K562 (cell line): ENCODE data around the gene CTF1. TPM values are rescaled to one million over a fixed set of nuclear protein-coding genes. Genes with fewer than 3 reads are reported as not detected.

ENCODE experiments used
- CHCHD3 ChIP-seq: fragments of 250-450 bp; sonication (Bioruptor Pico); IDR thresholded peaks from 2 replicates; pipeline ENCODE4 v2.1.2; 2022; ENCODE audit warnings: mild to moderate bottlenecking
- ELF1 ChIP-seq: fragments of 200-800 bp; sonication (Bioruptor generic); IDR thresholded peaks from 2 replicates; pipeline ENCODE4 v1.6.1; 2016; ENCODE audit warnings: missing genetic modification characterization, missing compliant biosample characterization
- EZH2 ChIP-seq: IDR thresholded peaks from 2 replicates; pipeline ENCODE4 v1.6.1; 2012; ENCODE audit warnings: low read depth, mild to moderate bottlenecking, inconsistent platforms, low read length, borderline replicate concordance
- HCFC1 ChIP-seq: IDR thresholded peaks from 2 replicates; pipeline ENCODE4 v1.6.1; 2012; ENCODE audit warnings: low read depth, low read length, improper control_type of control experiment
- HNRNPH1 ChIP-seq: fragments of 200-400 bp; formaldehyde crosslinking; optimal IDR thresholded peaks from 2 replicates; pipeline ENCODE3; 2017; ENCODE audit warnings: low read depth, mild to moderate bottlenecking, low read length, moderate library complexity
- NUFIP1 ChIP-seq: fragments of 450-650 bp; IDR thresholded peaks from 2 replicates; pipeline ENCODE4 v1.6.1; 2018; ENCODE audit not compliant: partially characterized antibody
- POLR2AphosphoS5 ChIP-seq: IDR thresholded peaks from 2 replicates; pipeline ENCODE4 v1.6.1; 2011; ENCODE audit warnings: mild to moderate bottlenecking, low read depth, low read length, moderate library complexity; ENCODE audit not compliant: control insufficient read depth, insufficient read depth
- PTTG1 ChIP-seq: fragments of 450-650 bp; IDR thresholded peaks from 2 replicates; pipeline ENCODE4 v1.6.1; 2016; ENCODE audit warnings: low read depth, mild to moderate bottlenecking, missing genetic modification characterization, missing compliant biosample characterization
- RAD21 ChIP-seq, 2 experiments: fragments of 250-450 bp in 1 of 2; fragments of 450-650 bp in 1 of 2; sonication (Bioruptor Pico) in 1 of 2; formaldehyde crosslinking in 1 of 2; IDR thresholded peaks in 1 of 2; conservative IDR thresholded peaks in 1 of 2; 2 replicates each; pipeline versions ENCODE4 v1.4.0 to v1.8.0; 2020 to 2022; ENCODE audit warnings: mild to moderate bottlenecking in 2 of 2, moderate library complexity in 1 of 2
- SAP30 ChIP-seq: fragments of 200-600 bp; sonication (generic); IDR thresholded peaks from 2 replicates; pipeline ENCODE4 v1.6.1; 2012; ENCODE audit warnings: borderline replicate concordance, low read depth, mild to moderate bottlenecking, moderate library complexity, low read length, control low read depth, inconsistent platforms; ENCODE audit not compliant: insufficient read depth, poor library complexity, severe bottlenecking
- ZNF561 ChIP-seq: fragments of 450-650 bp; formaldehyde crosslinking; conservative IDR thresholded peaks from 2 replicates; pipeline ENCODE4 v1.4.0; 2020; ENCODE audit warnings: mild to moderate bottlenecking, moderate library complexity
- ZNF668 ChIP-seq: fragments of 250-450 bp; sonication (Bioruptor Pico); IDR thresholded peaks from 2 replicates; pipeline ENCODE4 v1.8.0; 2022; ENCODE audit warnings: mild to moderate bottlenecking, inconsistent platforms
- ZNF778 ChIP-seq: fragments of 450-650 bp; formaldehyde crosslinking; IDR thresholded peaks from 2 replicates; pipeline ENCODE4 v1.4.0; 2020; ENCODE audit warnings: mild to moderate bottlenecking, moderate library complexity
- polyA plus RNA-seq, 8 experiments: library from polyadenylated mRNA; depleted of rRNA in 4 of 8; stranded (reverse) in 5 of 8; unstranded in 3 of 8; fragments of >200 nt; fragmentation: Nextera tagmentation in 2 of 8; fragmentation: Illumina TruSeq in 1 of 8; extraction: Ambion mirVana in 2 of 8; extraction: Trizol in 1 of 8; gene quantifications; 2 replicates each; pipeline versions ENCODE4 v1.2.1 to v1.2.3, GENCODE V29; 2011 to 2014; ENCODE audit warnings: inconsistent platforms in 1 of 8, missing spikeins in 1 of 8
- total RNA-seq, 7 experiments: library from RNA; depleted of rRNA in 6 of 7; stranded (reverse); fragments of >200 nt in 6 of 7; fragmentation: Illumina TruSeq in 2 of 7; extraction: Trizol in 2 of 7; gene quantifications; 2 replicates each; pipeline versions ENCODE4 v1.2.1 to v1.2.3, GENCODE V29; 2011 to 2021; ENCODE audit warnings: low replicate concordance in 1 of 7
- TF ChIP-seq, protein P1 (sequence below): sonication (generic); formaldehyde crosslinking; IDR thresholded peaks from 2 replicates; pipeline ENCODE4 v1.5.0; 2020; ENCODE audit warnings: missing genetic modification reagents
- TF ChIP-seq, protein P2 (sequence below): fragments of 250-450 bp; sonication (Bioruptor Pico); IDR thresholded peaks from 2 replicates; pipeline ENCODE4 v1.5.0; 2021; ENCODE audit warnings: mild to moderate bottlenecking, moderate library complexity
- TF ChIP-seq, protein P3 (sequence below): fragments of 450-650 bp; formaldehyde crosslinking; IDR thresholded peaks from 2 replicates; pipeline ENCODE4 v1.4.0; 2020; ENCODE audit warnings: mild to moderate bottlenecking
- TF ChIP-seq, protein P4 (sequence below), 3 experiments: IDR thresholded peaks in 2 of 3; conservative IDR thresholded peaks in 1 of 3; 2 replicates each; pipeline ENCODE4 v1.5.1; 2011 to 2012; ENCODE audit warnings: low read length in 3 of 3, mild to moderate bottlenecking in 3 of 3, control low read depth in 2 of 3, improper control_type of control experiment in 1 of 3, inconsistent platforms in 1 of 3, low read depth in 1 of 3, mixed read lengths in 1 of 3, moderate library complexity in 1 of 3; ENCODE audit not compliant: insufficient read depth in 2 of 3

CTF1 gene
- total and polyA plus RNA-seq, 9 of the 15 experiments (the other 6 are each of a cell fraction or from before 2014, with no cell fraction given) = 0.24 to 2.5 (median 0.44) TPM

DNA sequence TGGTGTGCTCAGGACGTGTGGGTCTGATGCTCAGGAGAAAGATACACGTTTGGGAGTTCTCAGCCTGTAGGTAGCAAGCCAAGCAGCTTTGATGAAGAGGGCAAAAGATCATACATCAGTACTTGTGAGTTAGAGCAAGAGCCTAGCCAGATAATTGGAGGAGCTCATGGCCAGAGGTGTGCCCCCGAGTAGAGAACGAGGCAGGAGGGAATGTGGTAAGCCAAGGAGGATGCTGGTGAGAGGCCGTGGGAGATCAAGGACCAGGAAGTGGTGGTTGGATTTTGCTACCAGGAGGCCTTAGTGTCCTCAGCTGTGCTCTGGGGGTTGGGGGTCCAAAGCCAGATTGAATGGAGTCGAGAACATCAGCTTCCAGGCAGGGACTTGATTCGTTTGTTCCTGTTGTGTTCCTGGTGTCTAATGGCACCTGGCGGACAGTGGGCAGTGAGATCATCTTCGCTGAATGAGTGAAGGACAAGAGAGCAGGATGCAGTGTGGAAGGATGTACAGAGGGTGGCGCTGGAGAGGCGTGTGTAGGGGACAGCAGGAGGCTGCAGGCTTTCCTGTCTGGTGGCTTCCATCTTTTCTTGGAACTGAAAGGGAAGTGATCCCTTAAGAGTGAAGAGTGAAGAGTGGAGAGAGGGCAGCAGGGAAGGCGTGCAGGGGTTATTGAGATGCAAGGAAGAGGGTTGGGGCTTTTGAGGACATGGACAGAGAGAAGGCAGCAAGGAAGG is 38.6 kb downstream of the CTF1 start (continued):
- TF ChIP-seq POLR2AphosphoS5 (no peak), EZH2 (no peak), ZNF561 (CRISPR knock-in tag) (no peak), ZNF668 (CRISPR knock-in tag) (no peak), HNRNPH1 (no peak), RAD21 (CRISPR knock-in tag; conservative IDR thresholded peaks at IDR 0.05 in 1 of 2, IDR thresholded peaks at IDR 0.05 in 1 of 2) (peak; percentile 66 to 80), ZNF778 (CRISPR knock-in tag) (no peak), HCFC1 (no peak), NUFIP1 (no peak), CHCHD3 (CRISPR knock-in tag) (no peak), ELF1 (tag) (no peak), SAP30 (no peak), PTTG1 (no peak)
- TF ChIP-seq, protein P1, sequence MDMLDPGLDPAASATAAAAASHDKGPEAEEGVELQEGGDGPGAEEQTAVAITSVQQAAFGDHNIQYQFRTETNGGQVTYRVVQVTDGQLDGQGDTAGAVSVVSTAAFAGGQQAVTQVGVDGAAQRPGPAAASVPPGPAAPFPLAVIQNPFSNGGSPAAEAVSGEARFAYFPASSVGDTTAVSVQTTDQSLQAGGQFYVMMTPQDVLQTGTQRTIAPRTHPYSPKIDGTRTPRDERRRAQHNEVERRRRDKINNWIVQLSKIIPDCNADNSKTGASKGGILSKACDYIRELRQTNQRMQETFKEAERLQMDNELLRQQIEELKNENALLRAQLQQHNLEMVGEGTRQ (CRISPR knock-in tag) = no peak
- TF ChIP-seq, protein P2, sequence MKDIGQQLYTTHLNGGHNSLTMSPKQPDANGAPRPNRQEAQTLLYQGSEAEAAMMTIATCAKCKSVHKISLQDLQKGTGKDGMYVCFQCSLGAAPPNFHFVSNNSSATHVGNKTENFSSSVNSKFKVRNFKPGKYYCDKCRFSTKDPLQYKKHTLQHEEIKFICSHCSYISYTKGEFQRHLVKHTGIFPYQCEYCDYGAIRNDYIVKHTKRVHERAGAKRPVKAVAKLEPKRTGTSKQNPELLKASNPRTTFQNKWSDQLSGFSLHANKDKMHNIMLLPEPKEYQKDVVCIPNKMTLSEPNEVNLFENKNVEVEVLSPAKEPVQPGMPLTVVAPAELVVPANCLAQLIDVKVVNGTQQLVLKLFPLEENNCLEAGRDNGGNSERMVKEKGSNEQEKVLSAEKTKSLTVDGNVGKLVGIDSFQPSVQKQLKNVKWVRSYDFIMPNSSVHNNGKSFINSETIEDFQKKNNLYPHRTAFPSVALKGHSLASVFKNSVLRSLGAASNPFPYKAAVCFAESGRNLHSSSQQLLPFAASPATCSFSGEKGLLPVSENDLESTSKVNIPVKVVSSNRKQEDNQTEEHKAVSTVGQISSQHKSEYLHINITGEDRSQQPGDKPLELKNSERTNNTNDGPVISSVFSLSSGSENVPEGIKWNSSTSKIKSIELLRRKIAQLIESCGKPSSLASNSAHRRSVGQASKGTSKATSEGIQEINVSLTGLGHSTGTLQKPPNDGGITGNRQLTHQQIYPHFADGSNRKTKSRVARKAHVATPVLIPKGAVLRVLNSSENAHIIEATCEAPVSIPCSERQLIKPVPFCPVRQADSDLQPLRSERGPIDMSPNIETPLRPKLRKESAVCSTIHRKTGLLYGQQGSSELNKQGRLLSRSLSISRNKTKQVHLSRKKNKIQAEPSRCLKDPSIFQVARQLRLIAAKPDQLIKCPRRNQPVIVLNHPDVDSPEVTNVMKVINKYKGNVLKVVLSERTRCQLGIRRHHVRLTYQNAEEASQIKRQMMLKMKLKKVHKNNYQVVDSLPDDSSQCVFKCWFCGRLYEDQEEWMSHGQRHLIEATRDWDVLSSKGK = no peak
- TF ChIP-seq, protein P3, sequence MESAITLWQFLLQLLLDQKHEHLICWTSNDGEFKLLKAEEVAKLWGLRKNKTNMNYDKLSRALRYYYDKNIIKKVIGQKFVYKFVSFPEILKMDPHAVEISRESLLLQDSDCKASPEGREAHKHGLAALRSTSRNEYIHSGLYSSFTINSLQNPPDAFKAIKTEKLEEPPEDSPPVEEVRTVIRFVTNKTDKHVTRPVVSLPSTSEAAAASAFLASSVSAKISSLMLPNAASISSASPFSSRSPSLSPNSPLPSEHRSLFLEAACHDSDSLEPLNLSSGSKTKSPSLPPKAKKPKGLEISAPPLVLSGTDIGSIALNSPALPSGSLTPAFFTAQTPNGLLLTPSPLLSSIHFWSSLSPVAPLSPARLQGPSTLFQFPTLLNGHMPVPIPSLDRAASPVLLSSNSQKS (CRISPR knock-in tag) = no peak
- TF ChIP-seq, protein P4, sequence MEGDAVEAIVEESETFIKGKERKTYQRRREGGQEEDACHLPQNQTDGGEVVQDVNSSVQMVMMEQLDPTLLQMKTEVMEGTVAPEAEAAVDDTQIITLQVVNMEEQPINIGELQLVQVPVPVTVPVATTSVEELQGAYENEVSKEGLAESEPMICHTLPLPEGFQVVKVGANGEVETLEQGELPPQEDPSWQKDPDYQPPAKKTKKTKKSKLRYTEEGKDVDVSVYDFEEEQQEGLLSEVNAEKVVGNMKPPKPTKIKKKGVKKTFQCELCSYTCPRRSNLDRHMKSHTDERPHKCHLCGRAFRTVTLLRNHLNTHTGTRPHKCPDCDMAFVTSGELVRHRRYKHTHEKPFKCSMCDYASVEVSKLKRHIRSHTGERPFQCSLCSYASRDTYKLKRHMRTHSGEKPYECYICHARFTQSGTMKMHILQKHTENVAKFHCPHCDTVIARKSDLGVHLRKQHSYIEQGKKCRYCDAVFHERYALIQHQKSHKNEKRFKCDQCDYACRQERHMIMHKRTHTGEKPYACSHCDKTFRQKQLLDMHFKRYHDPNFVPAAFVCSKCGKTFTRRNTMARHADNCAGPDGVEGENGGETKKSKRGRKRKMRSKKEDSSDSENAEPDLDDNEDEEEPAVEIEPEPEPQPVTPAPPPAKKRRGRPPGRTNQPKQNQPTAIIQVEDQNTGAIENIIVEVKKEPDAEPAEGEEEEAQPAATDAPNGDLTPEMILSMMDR (IDR thresholded peaks at IDR 0.05 in 2 of 3, conservative IDR thresholded peaks at IDR 0.05 in 1 of 3; ENCODE audit: insufficient read depth in 2 of 3, low read depth in 1 of 3, low read length in 3 of 3) = peak; percentile 82 to 95 (median 85)
